ENCODE data around the gene COL5A1. TPM values are rescaled to one million over a fixed set of nuclear protein-coding genes. Genes with fewer than 3 reads are reported as not detected.
"Not testable (repeated sequence)": the region's sequence is repeated elsewhere in the genome, so short reads cannot be mapped to it uniquely, and the experiment has no call there.

COL5A1 gene
- total RNA-seq, 2 donors from 2014 or later: 10.9 to 22.0 TPM

GRCh38 chr9:134702291-134702690 lies 60.7 kb downstream of the COL5A1 start:
- H3K9me3 ChIP-seq: no peaks in the 10 kb centered on the region
- no peak overlapping the region for H3K27ac ChIP-seq
- H3K4me1 ChIP-seq: peaks cover 0 to 27% of the 10 kb centered on the region in 2 donors
- H3K27me3 ChIP-seq: no peaks in the 10 kb centered on the region
- no peak for DNase-seq (ENCODE audit: low spot score)
- no peak for TF ChIP-seq CTCF (IDR thresholded peaks at IDR 0.05)
- peaks cover 9% of the 10 kb centered on the region for H3K36me3 ChIP-seq
- no peak overlapping the region for H3K4me3 ChIP-seq

GRCh38 chr9:134703730-134704114 lies 62.1 kb downstream of the COL5A1 start:
- peak overlapping the region in 1 of 2 donors; percentile 5 for H3K27ac ChIP-seq
- not testable (repeated sequence) for H3K9me3 ChIP-seq; H3K36me3 ChIP-seq; H3K4me3 ChIP-seq; H3K27me3 ChIP-seq; DNase-seq (ENCODE audit: low spot score)
- peaks cover 0 to 34% of the 10 kb centered on the region in 2 donors for H3K4me1 ChIP-seq

GRCh38 chr9:134704498-134704897 lies 62.9 kb downstream of the COL5A1 start:
- no peak overlapping the region for H3K4me3 ChIP-seq
- H3K9me3 ChIP-seq: no peaks in the 10 kb centered on the region
- H3K4me1 ChIP-seq: peaks cover 0 to 38% of the 10 kb centered on the region in 2 donors
- peak overlapping the region; percentile 43 to 86 for H3K27ac ChIP-seq
- DNase-seq (ENCODE audit: low spot score): no peak
- no peaks in the 10 kb centered on the region for H3K27me3 ChIP-seq
- H3K36me3 ChIP-seq: peaks cover 9% of the 10 kb centered on the region
- no peak for TF ChIP-seq CTCF (IDR thresholded peaks at IDR 0.05)

GRCh38 chr9:134705786-134706185 lies 64.2 kb downstream of the COL5A1 start:
- no peak overlapping the region for H3K4me3 ChIP-seq
- no peak for TF ChIP-seq CTCF (IDR thresholded peaks at IDR 0.05)
- H3K27ac ChIP-seq: peak overlapping the region; percentile 84 to 86
- H3K27me3 ChIP-seq: no peaks in the 10 kb centered on the region
- peaks cover 9% of the 10 kb centered on the region for H3K36me3 ChIP-seq
- DNase-seq (ENCODE audit: low spot score): no peak
- H3K9me3 ChIP-seq: no peaks in the 10 kb centered on the region
- H3K4me1 ChIP-seq: peaks cover 0 to 48% of the 10 kb centered on the region in 2 donors

GRCh38 chr9:134706522-134706921 lies 64.9 kb downstream of the COL5A1 start:
- no peak for DNase-seq (ENCODE audit: low spot score)
- peaks cover 2% of the 10 kb centered on the region for H3K36me3 ChIP-seq
- no peak overlapping the region for H3K4me3 ChIP-seq
- no peak for TF ChIP-seq CTCF (IDR thresholded peaks at IDR 0.05)
- H3K27ac ChIP-seq: peak overlapping the region; percentile 84 to 86
- peaks cover 0 to 48% of the 10 kb centered on the region in 2 donors for H3K4me1 ChIP-seq
- no peaks in the 10 kb centered on the region for H3K9me3 ChIP-seq
- H3K27me3 ChIP-seq: no peaks in the 10 kb centered on the region

GRCh38 chr9:134707031-134707680 lies 65.6 kb downstream of the COL5A1 start:
- H3K4me1 ChIP-seq: peaks cover 0 to 48% of the 10 kb centered on the region in 2 donors
- DNase-seq (ENCODE audit: low spot score): peak; percentile 84
- H3K27me3 ChIP-seq: no peaks in the 10 kb centered on the region
- peak overlapping the region; percentile 84 to 86 for H3K27ac ChIP-seq
- no peaks in the 10 kb centered on the region for H3K36me3 ChIP-seq
- no peak for TF ChIP-seq CTCF (IDR thresholded peaks at IDR 0.05)
- H3K4me3 ChIP-seq: no peak overlapping the region
- no peaks in the 10 kb centered on the region for H3K9me3 ChIP-seq

All from right atrium auricular region (tissue), 2 donors.